Mucosa of gallbladder (tissue), 1 donor: ENCODE measurements around the gene FGD4. TPM values are rescaled to one million over a fixed set of nuclear protein-coding genes. Genes with fewer than 3 reads are reported as not detected.

Source experiments
- DNase-seq: peaks from one replicate; pipeline ENCODE4 v3.0.0-alpha.2; 2020; ENCODE audit warnings: low spot score
- total RNA-seq: library from RNA; stranded (reverse); gene quantifications from one replicate; pipeline ENCODE4 v1.2.1, GENCODE V29; 2021
- donor health status: DM: no; HTN: no; CAD: no.

The FGD4 gene
- 75.6 TPM for total RNA-seq

DNA sequence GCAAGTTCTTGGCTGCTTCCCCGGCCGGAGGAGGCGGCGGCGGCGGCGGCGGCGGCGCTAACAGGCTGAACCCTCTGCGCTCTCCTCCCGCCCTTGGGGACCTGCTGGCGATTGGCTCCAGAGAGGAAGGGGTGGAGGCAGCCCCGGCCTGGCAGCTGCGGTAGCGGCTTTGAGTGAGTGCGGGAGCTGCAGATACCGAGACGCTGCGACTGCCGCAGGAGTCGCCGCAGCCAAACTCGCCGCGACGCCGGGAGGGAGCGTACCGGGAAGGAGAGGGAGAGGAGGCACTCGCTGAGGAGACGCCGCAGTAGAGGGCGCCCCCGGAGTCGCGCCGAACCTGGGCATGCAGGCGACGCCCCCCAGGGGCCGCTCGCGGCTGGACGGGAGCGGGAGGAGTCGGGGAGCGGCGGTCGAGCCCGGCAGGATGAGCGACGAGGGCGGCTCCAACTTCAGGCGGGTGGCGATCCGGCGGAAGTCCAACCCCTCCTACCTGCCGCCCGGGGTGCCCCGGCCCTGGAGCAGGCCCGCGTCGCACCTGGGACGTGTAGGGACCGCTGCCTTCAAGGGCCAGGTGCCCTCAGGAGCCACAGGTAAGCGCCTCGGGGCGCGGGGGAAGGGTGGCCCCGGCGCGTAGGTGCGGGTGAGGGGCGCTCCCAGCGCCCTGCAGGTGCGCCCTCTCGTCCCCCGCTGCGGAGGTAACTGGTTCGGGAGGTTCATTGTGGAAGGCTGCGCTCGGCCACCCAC lies at the start of gene FGD4:
Gene FGD4 (plus strand): TSS at position 189 of the 744 bp plus-strand sequence.
- DNase-seq, result peak; percentile 90

GRCh38 chr12:32353540-32353939 lies 45.8 kb upstream of the FGD4 start:
- no peak for DNase-seq

DNA sequence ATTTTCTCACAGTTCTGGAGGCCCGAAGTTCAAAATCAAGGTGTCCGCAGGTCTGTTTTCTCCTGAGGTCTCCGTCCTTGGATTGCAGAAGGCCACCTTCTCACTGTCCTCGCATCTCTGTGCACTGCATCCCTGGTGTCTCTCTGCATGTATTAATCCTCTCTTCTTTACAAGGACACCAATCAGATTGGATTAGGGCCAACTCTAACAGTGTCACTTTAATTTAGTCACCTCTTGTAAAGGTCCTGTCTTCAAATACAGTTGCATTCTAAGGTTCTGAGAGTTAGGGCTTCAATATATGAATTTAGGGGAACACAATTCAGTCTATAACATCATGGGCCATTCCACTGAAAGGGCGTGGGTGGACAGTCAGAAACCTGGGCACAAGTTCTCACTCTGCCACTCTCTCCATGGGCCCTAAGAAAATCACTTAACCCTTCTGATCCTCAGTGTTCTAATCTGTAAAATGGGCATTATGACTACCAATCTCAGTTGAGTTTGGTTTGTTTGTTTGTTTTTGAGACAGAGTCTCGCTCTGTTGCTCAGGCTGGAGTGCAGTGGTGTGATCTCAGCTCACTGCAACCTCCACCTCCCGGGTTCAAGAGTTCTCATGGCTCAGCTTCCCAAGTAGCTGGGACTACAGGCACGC lies 41.6 kb upstream of the FGD4 start:
- no peak for DNase-seq

DNA sequence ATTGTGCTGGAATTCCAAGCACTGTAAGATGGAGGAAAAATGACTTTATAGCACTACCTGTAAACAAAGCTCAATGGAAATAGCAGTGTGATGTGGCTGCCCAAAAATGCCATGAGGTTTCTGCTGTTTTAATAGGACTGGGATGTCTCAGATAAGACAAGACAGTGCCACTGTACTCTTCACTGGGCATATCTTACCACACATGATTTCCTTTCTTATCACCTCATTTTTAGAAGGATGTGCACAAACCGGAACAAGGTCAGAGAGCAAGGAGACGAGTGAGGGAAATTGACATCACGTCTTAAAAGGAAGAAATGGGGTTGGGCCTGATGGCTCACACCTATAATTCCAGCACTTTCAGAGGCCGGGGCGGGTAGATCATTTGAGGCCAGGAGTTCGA lies 38.4 kb upstream of the FGD4 start:
- DNase-seq, result no peak

DNA sequence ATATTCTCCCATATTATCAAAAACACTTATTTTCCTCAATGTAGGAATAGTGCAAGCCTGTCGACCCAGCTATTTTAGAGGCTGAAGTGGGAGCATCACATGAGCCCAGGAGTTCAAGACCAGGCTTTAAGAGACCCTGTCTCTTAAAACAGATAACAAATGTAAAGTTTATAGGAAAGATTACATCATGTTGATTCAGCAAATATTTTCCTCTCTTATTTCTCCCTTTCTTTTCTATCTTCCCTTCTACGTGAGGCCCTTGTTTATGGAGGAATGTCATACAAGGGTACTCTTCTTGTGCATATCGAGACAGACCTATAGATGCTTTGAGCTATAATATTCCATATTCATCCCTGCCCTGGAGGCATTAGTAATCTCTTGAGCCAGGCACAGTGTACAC lies 36.5 kb upstream of the FGD4 start:
- no peak for DNase-seq

DNA sequence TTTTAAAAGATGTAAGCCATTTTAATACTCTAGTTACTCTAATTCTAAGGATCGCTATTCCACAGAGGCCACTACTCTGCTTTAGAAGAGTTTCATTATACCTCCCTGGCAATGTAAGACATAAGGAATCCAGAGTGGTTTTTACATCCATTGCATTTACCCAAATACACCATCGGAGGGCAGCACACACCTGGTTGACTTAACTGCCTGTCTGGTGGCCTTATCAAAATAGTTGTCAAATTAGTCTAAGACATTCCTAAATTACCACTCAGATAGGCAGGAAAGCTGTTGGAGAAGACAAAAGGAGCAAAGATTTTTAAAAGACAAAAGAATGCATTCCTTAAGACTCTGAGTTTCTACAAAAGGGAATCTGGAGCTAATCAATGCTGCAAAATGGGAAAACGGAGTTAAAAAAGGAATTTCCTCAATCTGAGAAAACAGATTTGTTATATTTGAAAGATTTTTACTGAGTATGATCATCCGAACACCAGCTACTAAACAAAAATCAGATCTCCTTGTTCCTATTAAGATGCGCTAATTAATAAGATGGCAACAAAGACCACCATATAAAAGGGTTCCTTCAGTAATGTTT lies 33.8 kb upstream of the FGD4 start:
- DNase-seq, result peak; percentile 65

DNA sequence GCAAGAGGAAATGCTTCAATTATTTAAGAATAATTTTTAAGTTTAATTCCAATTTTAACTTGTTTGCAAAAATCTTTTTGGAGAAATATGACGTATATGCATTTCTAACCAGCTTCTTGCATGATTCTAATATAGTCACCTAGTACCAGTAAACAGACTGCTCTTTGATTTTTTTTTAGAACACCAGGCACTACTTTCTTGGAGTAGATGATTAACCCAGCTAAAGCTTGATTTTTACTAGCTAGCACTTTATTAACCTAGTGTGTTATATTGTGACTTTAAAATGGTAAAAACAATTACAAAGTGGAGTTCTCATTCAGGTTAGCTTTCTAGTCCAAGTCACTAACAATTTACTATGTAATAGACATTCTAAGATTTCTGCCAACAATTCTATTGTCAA lies 32.6 kb upstream of the FGD4 start:
- no peak for DNase-seq

DNA sequence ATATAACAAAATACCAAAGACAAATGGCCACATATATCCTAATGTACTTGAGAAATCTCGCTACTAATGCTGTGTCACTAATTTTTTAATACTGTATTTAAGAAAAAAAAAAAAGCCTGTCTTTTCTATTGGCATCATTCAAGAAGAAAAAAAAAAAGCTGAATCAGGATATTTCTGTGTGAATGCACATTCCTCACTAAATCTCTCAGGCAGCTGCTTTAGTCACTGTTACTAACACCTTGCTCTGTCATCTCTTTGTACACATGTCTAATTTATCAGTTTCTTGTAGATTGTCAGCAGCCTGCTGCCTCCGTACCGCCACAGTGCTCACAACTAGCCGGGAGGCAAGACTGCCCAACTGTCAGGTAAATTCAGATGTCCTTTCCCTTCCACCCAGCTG lies 32.0 kb upstream of the FGD4 start:
- DNase-seq, result no peak

DNA sequence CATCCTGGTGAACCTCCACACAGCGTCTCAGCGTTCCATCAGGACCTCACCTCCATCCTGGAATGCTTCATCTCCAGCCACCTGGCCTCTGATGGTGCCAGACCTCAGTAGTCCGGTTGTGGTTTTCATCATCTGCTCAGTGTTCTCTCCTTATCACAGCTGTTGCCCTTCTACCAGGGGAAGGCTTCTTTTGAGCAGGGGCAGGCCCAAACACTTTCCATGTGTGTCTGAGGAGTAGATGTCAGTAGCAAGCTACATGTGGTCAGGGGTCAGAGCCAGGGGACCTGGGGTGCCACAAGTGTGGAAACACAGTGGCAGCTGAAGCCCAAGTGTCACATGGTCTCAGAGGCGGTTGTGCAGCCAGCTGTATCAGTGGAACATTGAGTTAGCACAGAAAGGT lies 30.2 kb upstream of the FGD4 start:
- DNase-seq, result no peak

DNA sequence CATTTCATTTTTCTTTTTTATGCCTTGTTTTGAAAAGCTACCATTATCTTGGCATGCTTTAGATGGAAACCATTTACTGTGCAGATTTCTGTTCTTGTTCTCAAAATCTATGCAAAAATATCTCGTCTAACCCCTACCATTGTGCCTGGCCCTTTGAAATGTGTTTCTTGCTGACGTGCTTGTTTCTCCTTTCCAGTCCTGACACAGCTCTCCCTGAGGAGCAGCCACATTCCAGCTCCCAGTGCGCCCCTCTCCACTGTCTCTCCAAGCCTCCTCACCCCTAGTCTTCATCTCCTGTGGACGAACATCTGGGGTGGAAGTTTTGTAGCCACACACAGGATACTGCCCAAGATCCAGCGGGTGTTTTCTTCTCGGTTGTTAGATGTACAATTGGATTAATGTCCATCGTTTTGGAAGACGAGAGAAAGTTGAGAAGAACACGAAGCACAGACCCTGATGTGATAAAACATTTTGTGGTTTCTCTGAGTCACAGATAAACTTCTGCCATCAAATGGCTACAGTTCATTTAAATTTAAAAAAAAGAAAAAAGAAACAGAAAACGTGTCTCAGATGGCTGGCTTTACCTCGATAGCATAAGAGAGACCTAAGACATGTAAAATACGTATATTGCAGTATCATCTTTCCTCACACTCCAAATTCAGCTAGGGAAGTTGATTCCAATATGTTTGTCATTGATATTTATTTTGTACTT lies 21.9 kb upstream of the FGD4 start:
- no peak for DNase-seq

DNA sequence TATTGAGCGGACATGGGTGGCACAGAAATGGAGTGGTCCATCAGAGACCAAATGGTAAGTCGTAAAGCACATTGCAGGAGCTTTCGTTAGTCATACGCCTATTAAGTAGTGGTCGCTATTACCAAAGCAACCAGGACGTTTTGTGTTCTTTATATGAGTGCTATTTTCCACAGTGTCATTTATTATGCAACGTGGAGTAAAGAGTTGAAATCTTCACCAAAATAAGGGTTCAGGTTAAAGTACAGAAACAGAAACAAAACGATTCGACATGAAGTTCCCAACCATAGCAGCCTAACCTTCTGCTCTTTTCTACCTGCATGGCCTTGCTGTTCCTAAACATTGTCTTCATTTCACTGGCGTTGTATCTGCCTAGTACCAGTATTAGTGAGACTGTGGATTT lies 20.1 kb upstream of the FGD4 start:
- no peak for DNase-seq

GRCh38 chr12:32379667-32380066 lies 19.7 kb upstream of the FGD4 start:
- no peak for DNase-seq

- DNase-seq, result no peak
These were observed 17.1 kb upstream of the FGD4 start for GRCh38 chr12:32382226-32382625.

- peak; percentile 19 for DNase-seq
These were observed 8.7 kb upstream of the FGD4 start for GRCh38 chr12:32390572-32391219.

GRCh38 chr12:32395026-32395425 lies 4.3 kb upstream of the FGD4 start:
- DNase-seq, result no peak

DNA sequence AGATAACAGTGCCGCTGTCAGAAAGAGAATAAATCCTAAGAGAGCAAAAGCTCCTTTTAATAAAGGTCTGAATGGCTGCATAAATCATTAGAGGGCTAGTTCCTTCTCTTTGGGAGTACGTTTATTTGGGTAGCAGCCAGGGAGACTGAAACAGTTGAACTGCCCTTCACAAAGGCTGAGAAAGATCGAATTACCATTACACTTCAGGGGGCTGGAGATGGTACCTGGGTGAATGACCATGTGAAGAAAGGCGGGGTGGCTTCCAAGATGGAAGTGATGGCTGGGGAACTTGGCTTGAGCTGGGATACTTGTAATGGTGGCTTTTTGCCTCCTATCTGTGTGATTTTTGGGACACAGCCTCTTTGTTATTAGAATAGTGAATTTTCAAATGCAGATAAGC lies 1.7 kb upstream of the FGD4 start:
- no peak for DNase-seq

DNA sequence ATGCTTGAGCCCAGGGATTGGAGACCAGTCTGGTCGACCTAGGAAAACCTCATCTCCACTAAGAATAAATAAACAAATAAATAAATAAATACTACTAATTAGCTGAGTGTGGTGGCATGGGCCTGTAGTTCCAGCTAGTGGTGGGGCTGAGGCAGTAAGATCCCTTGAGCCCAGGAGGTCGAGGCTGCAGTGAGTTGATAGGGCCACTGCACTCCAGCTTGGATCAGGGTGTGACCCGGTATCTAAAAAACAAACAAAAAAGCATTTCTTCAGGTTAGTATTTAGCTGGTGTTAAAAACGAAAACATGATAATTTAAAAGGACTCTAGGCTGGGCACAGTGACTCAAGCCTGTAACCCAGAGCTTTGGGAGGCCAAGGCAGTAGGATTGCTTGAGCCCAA lies 1.2 kb upstream of the FGD4 start:
- DNase-seq, result no peak

- no peak for DNase-seq
These were observed 465 bp upstream of the FGD4 start for GRCh38 chr12:32398816-32399369.

DNA sequence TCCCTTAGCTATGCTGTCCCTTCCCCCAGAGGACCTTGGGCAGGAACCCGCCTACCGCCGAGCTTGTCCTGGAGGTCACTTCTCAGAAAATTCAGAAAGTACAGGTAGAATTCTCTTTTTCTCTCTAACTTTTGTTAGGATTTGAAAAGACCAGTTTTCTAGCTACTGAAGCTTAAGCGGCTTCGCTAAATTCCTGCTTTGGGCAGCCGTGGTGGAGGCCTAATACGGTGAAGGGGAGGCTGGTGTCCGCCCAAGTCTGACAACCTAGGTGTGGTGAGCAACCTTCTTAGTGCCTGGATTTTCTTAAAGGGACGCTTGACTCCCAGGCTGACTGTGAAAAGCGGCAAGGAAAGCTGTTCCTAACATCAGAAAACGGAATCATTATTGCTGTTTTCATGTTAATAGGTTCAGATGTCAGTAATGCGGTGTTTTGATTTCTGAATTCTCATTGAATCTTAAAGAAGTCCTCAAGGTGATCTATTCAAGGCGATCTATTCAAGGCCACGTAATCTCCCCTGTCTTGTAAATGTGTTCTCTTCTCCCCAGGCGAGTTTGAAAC lies 835 bp downstream of the FGD4 start:
- no peak for DNase-seq

DNA sequence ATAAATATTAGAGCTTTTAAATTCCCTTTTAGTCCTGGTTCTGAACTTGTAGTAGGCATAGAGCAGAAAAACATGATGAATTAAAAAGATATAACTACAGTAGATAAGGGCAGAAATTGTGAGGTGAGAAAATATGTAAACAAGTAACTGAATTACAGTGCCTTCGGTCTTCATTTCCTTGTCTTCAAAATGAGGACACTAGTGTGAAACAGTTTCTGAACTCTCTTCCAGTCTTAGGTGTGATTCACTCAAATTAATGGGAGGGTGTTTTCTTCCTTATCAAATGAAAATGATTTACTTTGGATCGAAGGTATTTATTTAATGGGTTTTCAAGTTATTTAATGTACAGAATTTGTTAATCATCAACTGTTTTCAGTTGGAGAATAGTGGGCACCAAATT lies 1.5 kb downstream of the FGD4 start:
- DNase-seq, result no peak

DNA sequence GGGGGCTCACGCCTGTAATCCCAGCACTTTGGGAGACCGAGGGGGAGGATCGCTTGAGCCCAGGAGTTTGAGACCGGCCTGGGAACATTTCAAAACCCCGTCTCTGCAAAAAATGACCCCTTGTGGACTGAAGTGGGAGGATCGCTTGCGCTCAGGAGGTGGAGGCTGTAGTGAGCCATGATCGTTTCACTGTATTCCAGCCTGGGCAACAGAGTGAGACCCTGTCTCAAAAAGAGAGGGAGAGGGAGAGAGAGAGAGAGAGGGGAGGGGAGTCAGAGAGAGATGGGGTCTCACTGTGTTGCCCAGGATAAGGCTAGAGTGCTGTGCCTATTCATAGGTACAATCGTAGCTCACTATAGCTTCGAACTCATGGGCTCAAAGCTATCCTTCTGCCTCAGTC lies 2.8 kb downstream of the FGD4 start:
- no peak for DNase-seq

DNA sequence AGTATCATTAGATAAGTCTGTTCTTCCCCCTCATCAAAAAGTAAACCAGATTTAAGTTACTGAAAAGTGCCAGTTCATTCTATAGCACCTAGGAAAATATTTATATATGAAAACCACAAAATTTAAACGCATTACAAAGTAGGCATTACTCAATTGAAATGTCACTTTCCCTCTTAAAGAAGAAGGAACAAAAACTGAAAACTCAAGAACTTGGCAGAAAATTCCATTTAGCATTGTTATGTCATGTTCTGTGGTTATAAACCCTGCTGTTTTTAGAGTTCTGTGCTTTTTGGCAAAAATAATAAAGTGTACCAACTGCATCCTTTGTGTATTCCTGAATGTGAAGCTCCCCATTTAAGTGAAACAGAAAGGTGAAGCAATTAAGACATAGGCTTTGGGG lies 3.6 kb downstream of the FGD4 start:
- DNase-seq, result no peak
